CD4-positive, alpha-beta T cell treated with Interleukin-15 for 1 hour (primary cell): Measurements from ENCODE around the gene CBFA2T3.

Experiments
- DNase-seq: peaks from one replicate; pipeline ENCODE4 v3.0.0-alpha.2; 2020

Gene CBFA2T3

GRCh38 chr16:88936556-88937205 is 40.3 kb downstream of the CBFA2T3 start:
- DNase-seq, result peak; percentile 42

- peak; percentile 35 for DNase-seq
These were observed 40.9 kb downstream of the CBFA2T3 start for GRCh38 chr16:88936008-88936555.

DNA sequence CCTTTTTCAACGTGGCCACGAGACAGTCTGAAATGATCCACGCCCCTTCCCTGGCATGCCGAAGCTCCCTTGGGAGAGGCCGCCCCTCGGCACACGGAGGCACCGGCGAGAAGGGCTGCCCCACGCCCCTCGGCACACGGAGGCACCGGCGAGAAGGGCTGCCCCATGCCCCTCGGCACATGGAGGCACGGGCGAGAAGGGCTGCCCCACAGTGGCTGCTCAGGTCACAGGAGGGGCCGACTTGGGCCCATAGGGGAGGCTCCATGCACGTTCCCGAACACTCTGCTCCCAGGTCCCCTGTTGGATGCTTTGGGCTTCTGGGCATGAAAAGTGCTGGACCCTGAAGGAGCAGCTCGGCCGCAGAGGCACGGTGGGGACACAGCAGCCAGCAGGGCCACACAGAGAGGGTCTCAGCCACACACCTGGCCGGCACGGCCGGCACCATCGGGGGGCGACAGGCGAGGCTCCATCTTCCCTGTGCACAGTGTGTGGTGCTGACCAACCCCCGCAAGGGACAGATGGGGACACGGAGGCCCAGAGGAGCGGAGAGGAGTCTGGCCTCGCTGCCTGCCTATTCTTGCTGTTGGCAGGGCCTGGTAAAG is 42.8 kb downstream of the CBFA2T3 start:
- DNase-seq, result no peak

GRCh38 chr16:88932929-88933328 is 44.1 kb downstream of the CBFA2T3 start:
- no peak for DNase-seq

- no peak for DNase-seq
These were observed 45.1 kb downstream of the CBFA2T3 start for GRCh38 chr16:88931936-88932335.

DNA sequence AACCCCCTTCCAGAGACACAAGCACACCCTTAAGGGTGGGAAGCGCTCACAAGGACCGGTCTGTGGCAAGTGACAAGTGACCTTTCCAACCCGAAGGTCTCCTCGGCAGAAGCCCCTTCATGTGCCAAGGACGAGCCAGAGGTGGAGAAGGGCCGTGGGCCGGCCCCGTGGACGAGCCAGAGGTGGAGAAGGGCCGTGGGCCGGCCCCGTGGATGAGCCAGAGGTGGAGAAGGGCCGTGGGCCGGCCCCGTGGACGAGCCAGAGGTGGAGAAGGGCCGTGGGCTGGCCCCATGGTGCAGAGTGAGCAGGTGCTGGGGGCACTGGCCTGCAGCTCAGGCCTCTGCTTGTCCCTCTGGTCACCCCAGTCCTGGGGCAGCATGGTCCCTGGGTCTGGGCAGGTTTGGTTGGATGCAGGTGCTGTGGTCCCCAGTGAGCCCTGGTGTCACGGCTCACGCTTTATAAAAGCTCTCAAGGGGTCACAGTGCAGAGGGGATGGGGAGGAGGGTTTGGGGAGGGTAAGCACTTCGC is 45.6 kb downstream of the CBFA2T3 start:
- no peak for DNase-seq

GRCh38 chr16:88930716-88931115 is 46.3 kb downstream of the CBFA2T3 start:
- DNase-seq, result no peak

DNA sequence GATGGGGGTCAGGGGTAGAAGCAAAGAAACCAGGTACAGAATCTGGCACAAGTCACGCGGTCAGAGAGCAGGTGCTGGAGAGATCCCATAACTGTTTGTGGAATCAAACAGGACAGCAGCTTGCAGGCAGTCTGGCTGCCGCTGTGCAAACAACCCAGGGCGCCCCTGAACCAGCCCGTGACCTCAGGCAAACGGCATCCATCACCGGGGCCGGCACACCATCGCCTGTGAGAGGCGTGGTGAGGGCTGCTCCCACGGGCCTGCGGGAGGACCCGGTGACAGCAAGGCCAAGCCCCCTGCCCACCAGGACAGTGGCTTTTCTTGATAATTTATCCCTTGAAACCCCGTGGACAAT is 47.9 kb downstream of the CBFA2T3 start:
- DNase-seq, result no peak

DNA sequence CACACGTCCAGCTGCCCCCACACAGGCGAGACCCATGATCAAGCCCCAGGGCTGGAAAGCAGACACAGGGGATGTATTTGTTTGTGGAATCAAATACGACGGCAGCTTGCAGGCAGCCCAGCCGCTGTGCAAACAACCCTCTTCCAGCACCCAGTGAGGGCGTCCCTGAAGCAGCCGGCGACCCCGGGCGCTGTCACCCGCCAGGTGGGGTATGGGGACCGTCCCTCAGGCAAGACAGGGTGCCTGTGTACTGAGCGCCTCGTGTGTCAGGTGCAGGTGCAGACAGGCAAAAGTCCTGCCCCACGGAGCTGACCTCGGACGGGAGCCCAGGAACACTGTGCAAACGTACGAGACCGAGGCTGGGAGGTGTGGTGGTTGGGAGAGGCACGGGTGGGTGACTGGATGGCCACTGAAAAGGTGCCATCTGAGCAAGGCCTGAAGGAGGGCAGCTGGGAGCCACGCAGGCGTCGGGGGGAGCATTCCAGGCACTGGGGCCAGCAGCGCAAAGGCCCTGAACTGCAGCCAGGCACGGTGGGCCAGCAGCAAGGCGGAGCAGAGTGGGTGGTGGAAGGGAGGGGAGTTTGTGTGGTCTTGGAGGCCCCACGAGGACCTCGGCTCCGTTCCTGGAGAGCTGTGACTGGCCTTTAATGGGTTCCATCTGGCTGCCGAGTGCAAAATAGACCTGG is 48.5 kb downstream of the CBFA2T3 start:
- no peak for DNase-seq

DNA sequence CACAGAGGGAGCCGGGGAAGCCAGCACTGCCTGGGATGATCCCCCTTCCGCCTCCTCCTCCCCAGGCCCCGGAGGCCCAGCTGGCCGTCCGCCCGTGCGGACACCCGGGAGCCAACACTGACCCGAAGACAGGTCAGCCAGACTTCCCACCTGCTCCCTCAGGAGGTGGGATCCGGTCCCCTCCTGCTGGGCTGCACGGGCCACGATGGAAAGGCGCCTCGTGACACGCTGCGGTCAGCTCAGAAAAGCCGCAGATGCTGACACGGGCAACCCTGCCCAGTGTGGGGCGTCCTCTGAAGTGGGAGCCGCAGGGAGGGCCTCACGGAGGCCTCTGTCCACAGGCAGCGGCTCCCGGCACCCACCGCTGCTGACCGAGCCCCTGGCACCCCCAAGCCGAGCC is 49.3 kb downstream of the CBFA2T3 start:
- DNase-seq, result no peak

- no peak for DNase-seq
These were observed 50.0 kb downstream of the CBFA2T3 start for GRCh38 chr16:88927010-88927409.

- DNase-seq, result no peak
These were observed 50.5 kb downstream of the CBFA2T3 start for GRCh38 chr16:88926374-88926990.

DNA sequence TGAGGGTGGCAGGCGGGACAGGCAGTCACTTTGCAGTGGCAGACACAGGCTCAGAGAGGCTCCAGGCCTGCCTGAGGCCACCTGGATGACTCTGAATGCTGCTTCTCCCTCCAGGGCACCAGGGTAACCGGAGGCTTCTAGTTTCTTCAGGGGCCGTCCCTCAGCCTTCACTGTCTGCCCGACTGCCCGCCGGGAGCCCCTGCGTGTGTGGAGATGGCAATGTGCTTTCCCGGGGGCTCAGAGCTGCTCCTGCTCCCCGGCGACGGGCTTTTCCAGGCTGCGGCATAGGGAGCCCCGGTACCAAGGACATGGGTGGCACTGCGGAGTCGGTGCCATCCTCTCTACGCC is 51.5 kb downstream of the CBFA2T3 start:
- DNase-seq, result no peak

GRCh38 chr16:88924834-88925539 is 52.0 kb downstream of the CBFA2T3 start:
- peak; percentile 60 for DNase-seq

DNA sequence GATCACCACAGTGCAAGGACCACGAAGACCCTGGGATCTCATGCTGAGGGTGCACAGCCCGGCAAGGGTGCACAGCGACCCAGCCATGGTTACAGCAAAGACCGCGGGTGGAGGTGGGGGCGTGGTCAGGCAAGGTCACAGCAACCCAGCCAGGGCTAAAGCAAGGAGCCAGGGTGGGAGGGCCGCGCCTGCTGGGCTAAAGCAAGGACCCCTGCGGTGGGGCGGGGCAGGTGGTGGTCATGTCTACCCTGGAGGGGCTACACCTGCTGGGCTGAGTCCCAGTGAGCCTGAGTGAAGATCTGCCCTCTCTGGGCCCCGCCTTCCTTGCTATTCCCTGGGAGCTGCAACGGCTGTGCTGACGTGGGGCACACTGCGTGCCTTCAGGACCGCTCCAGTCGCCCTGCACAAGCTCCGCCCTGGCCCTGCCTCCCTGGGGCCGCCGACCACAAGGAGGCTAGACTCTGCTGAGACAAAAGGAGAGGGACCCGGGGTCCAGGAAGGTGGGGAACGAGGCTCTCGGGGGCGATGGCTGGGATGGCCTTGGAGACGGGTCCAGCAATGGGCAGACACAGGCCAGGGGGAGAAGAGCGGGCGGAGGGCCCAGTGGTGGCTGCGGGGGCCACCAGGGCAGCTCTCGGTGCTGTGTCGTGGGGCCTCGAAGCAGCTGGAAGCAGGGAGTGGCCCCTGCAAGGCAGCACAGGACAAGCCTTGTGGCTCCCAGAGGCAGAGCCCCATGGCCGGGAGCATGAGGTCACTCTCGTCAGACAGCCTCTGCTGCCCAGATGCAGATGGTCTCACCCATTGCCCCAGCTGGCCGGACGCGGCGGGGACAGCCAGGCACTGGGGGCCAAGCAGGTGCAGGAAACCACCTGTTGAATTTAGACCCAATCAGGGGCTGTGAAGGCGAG is 52.8 kb downstream of the CBFA2T3 start:
- no peak for DNase-seq

- DNase-seq, result no peak
These were observed 53.6 kb downstream of the CBFA2T3 start for GRCh38 chr16:88923450-88923849.

- no peak for DNase-seq
These were observed 54.1 kb downstream of the CBFA2T3 start for GRCh38 chr16:88922826-88923410.

DNA sequence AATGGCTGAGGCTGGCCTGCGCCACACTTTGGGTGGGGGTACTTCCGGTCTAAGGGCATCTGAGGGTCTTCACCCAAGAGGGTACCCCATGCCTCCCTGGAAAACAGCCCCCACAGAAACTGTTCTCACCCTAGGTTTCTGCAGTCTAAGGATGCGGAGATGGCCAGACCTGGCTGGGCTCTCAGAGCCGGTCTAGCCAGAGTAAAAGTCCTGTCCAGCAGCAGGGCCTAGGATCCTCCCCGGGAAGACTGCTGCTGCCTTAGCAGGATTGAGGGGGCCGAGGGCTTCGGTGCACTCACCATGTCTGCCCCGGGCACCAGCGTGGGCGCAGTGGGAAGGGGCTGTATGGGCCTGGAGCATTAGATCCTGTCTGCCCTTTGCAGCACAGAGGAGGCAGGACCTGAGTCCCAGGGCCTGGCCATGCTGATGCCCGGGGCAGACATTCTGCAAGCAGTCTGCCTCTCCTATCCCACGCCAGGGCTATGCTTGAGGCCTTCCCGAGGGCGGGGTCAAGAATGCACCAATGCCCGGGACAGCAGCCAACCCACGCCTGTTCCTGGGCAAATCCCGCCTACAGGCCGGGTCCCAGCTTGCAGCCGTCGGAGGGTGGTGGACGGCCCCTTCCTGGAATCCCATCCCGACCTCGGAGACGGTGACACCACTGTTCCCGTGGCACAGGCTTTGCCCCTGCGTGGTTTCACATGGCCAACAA is 54.7 kb downstream of the CBFA2T3 start:
- DNase-seq, result no peak

DNA sequence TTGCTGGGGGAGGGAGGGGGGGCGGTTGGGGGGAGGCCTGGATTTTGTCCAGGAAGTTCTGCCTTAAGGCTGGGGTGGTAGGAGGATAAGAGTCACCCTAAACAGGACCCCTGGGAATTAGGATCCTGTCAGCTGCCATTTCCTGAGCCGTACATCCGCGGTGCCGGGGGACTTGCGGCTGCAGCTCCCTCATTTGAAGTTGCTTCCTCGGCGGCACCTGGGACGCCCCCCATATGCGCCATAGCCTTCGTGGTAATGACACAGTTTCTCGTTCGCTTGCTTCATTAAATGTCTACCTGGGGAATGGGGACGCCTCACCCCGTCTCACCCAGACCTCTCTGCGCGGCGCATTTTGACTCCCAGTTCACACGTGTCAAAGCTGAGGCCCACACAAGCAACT is 55.4 kb downstream of the CBFA2T3 start:
- no peak for DNase-seq
